Endothelial cell of umbilical vein (primary cell): ENCODE results near the gene MGME1. TPM values are rescaled to one million over a fixed set of nuclear protein-coding genes. Genes with fewer than 3 reads are reported as not detected.

Source experiments
- BruUV-seq: library from RNA; stranded (reverse); fragments of 400-500 nt; replicated peaks from 2 replicates; lab custom pipeline; 2021; lab: Mats Ljungman, UMichigan
- CTCF ChIA-PET: fragments of 300-600, 350-600 bp; sonication (Branson Sonifier 250); formaldehyde crosslinking; loops from one replicate; lab custom pipeline; 2021; ENCODE audit warnings: antibody characterized with exemption, inconsistent platforms; lab: Charles Lee
- POLR2A ChIA-PET: fragments of 300-600, 350-600 bp; sonication (Branson Sonifier 250); formaldehyde crosslinking; loops from one replicate; lab custom pipeline; 2021; ENCODE audit warnings: antibody characterized with exemption, inconsistent platforms; lab: Charles Lee
- DNase-seq: peaks from one replicate; pipeline ENCODE4 v3.0.0-alpha.2; 2011; ENCODE audit warnings: low read depth, low spot score
- FAIRE-seq: peaks from 2 replicates; lab custom pipeline; 2011; peaks lifted over from hg19 to GRCh38; lab: Jason Lieb, UNC
- H2AFZ ChIP-seq: 2 replicates; pipeline ENCODE4 v1.6.0; 2012; ENCODE audit warnings: low read depth, low read length, control low read depth, inconsistent platforms
- H3K27ac ChIP-seq: 2 replicates; pipeline ENCODE4 v1.5.1; 2011; ENCODE audit warnings: low read depth, mild to moderate bottlenecking, control low read depth, low read length, moderate library complexity; ENCODE audit not compliant: insufficient read depth
- H3K27me3 ChIP-seq, 2 experiments: 2 replicates each; pipeline versions ENCODE4 v1.6.0 to v1.6.1; 2011; ENCODE audit warnings: low read length in 2 of 2, mixed read lengths in 1 of 2; ENCODE audit not compliant: control insufficient read depth in 2 of 2, insufficient read depth in 2 of 2
- H3K36me3 ChIP-seq, 2 experiments: 2 replicates in 1 of 2; 3 replicates in 1 of 2; pipeline ENCODE4 v1.5.1; 2011; ENCODE audit warnings: low read length in 2 of 2, mild to moderate bottlenecking in 1 of 2, moderate library complexity in 1 of 2; ENCODE audit not compliant: control insufficient read depth in 2 of 2, insufficient read depth in 2 of 2; ENCODE audit errors: extremely low read depth in 1 of 2
- H3K4me1 ChIP-seq: 3 replicates; pipeline ENCODE4 v1.5.1; 2011; ENCODE audit warnings: mild to moderate bottlenecking, low read length; ENCODE audit not compliant: control insufficient read depth, insufficient read depth; ENCODE audit errors: extremely low read depth
- H3K4me2 ChIP-seq: 2 replicates; pipeline ENCODE4 v1.6.1; 2011; ENCODE audit warnings: low read length, control low read depth, mixed read lengths; ENCODE audit not compliant: insufficient read depth
- H3K4me3 ChIP-seq, 3 experiments: fragments of 200-600 bp in 1 of 3; sonication (generic), shearing (Covaris generic) in 1 of 3; replicated peaks in 1 of 3; 2 replicates each; pipeline ENCODE4 v1.5.1; 2011 to 2016; ENCODE audit warnings: control low read depth in 3 of 3, low read length in 3 of 3, mild to moderate bottlenecking in 2 of 3, inconsistent platforms in 1 of 3, low read depth in 1 of 3, moderate library complexity in 1 of 3; ENCODE audit not compliant: insufficient read depth in 1 of 3
- H3K79me2 ChIP-seq: 2 replicates; pipeline ENCODE4 v1.6.0; 2012; ENCODE audit warnings: low read length, inconsistent platforms; ENCODE audit not compliant: control insufficient read depth, insufficient read depth
- H3K9ac ChIP-seq: replicated peaks from 2 replicates; pipeline ENCODE3; 2011; ENCODE audit warnings: low read length, control low read depth; ENCODE audit not compliant: insufficient read depth; ENCODE audit errors: extremely low read depth
- H3K9me1 ChIP-seq: replicated peaks from 3 replicates; pipeline ENCODE4 v1.6.0; 2011; ENCODE audit warnings: mild to moderate bottlenecking, low read length; ENCODE audit not compliant: control insufficient read depth, insufficient read depth; ENCODE audit errors: extremely low read depth
- H3K9me3 ChIP-seq: replicated peaks from 2 replicates; pipeline ENCODE4 v1.5.1; 2012; ENCODE audit warnings: low read length, inconsistent platforms; ENCODE audit not compliant: control insufficient read depth, insufficient read depth
- H4K20me1 ChIP-seq: replicated peaks from 2 replicates; pipeline ENCODE3; 2011; ENCODE audit warnings: mild to moderate bottlenecking, low read length; ENCODE audit not compliant: control insufficient read depth, insufficient read depth; ENCODE audit errors: extremely low read depth
- EZH2 ChIP-seq: IDR thresholded peaks from 2 replicates; pipeline ENCODE4 v1.6.1; 2012; ENCODE audit warnings: borderline replicate concordance, low read depth, mild to moderate bottlenecking, moderate library complexity, low read length, inconsistent platforms; ENCODE audit not compliant: severe bottlenecking
- FOS ChIP-seq: IDR thresholded peaks from 2 replicates; pipeline ENCODE4 v1.6.1; 2011; ENCODE audit warnings: mild to moderate bottlenecking, low read length, moderate library complexity, borderline replicate concordance; ENCODE audit not compliant: insufficient read depth
- GATA2 ChIP-seq: IDR thresholded peaks from 2 replicates; pipeline ENCODE4 v1.7.0; 2011; ENCODE audit warnings: low read depth, mild to moderate bottlenecking, moderate library complexity, mixed read lengths, low read length; ENCODE audit not compliant: insufficient read length, insufficient read depth
- MAX ChIP-seq: IDR thresholded peaks from 2 replicates; pipeline ENCODE4 v1.6.1; 2011; ENCODE audit not compliant: insufficient read depth, insufficient read length
- MYC ChIP-seq: IDR thresholded peaks from one replicate; pipeline ENCODE4 v1.6.1; 2011; ENCODE audit warnings: mild to moderate bottlenecking, low read depth, low read length
- dilution Hi-C: fragments of 300-500 bp; cut with MboI; formaldehyde crosslinking; loops from one replicate; pipeline ENCODE4 v1.15.0; 2019; ENCODE audit warnings: low sequenced_read_pairs; ENCODE audit not compliant: extremely low pct_ligation_motif_present
- intact Hi-C: fragments of 100-400 bp; cut with micrococcal nuclease; formaldehyde crosslinking; loops from one replicate; pipeline ENCODE4 v1.10.0; 2022
- polyA plus RNA-seq, 4 experiments: library from polyadenylated mRNA; depleted of rRNA in 3 of 4; stranded (reverse) in 3 of 4; unstranded in 1 of 4; fragments of >200 nt; gene quantifications; 2 replicates each; pipeline versions ENCODE4 v1.2.1 to v1.2.3, GENCODE V29; 2011 to 2012; ENCODE audit warnings: missing spikeins in 1 of 4
- total RNA-seq: library from RNA; stranded (reverse); gene quantifications from 2 replicates; pipeline ENCODE4 v1.2.3, GENCODE V29; 2021
- TF ChIP-seq, protein P1 (sequence below), 2 donors: IDR thresholded peaks; 1 replicate in 1 of 2; 2 replicates in 1 of 2; pipeline ENCODE4 v1.5.1; 2011; ENCODE audit warnings: low read length in 2 of 2, mild to moderate bottlenecking in 2 of 2, moderate library complexity in 2 of 2, control low read depth in 1 of 2, inconsistent platforms in 1 of 2, low read depth in 1 of 2; ENCODE audit not compliant: insufficient read depth in 1 of 2; ENCODE audit errors: extremely low read depth in 1 of 2

The MGME1 gene
- total and polyA plus RNA-seq, 2 donors (not counting 3 experiments of a cell fraction or from before 2014, with no cell fraction given) = 8.9 to 26.2 TPM

- H4K20me1 ChIP-seq = no peaks in the 10 kb centered on the region
- H3K4me1 ChIP-seq = peaks cover 14% of the 10 kb centered on the region
- dilution Hi-C loops (no loop called here), intact Hi-C loops (loop anchor here (2.0 to 5.0 kb wide), 2 partner anchors 38 to 404 kb away; partner anchors contain the start of gene BFSP1)
- H3K27ac ChIP-seq = no peak overlapping the region
- no peak overlapping the region for H3K4me2 ChIP-seq
- TF ChIP-seq FOS (no peak), GATA2 (no peak), EZH2 (no peak), MYC (no peak), MAX (no peak)
- TF ChIP-seq, protein P1, sequence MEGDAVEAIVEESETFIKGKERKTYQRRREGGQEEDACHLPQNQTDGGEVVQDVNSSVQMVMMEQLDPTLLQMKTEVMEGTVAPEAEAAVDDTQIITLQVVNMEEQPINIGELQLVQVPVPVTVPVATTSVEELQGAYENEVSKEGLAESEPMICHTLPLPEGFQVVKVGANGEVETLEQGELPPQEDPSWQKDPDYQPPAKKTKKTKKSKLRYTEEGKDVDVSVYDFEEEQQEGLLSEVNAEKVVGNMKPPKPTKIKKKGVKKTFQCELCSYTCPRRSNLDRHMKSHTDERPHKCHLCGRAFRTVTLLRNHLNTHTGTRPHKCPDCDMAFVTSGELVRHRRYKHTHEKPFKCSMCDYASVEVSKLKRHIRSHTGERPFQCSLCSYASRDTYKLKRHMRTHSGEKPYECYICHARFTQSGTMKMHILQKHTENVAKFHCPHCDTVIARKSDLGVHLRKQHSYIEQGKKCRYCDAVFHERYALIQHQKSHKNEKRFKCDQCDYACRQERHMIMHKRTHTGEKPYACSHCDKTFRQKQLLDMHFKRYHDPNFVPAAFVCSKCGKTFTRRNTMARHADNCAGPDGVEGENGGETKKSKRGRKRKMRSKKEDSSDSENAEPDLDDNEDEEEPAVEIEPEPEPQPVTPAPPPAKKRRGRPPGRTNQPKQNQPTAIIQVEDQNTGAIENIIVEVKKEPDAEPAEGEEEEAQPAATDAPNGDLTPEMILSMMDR (IDR thresholded peaks at IDR 0.05; ENCODE audit: extremely low read depth in 1 of 2, insufficient read depth in 1 of 2, low read depth in 1 of 2, low read length in 2 of 2) = no peak
- no TSS peak for BruUV-seq
- H3K9me1 ChIP-seq = no peaks in the 10 kb centered on the region
- H3K9me3 ChIP-seq = no peaks in the 10 kb centered on the region
- no peaks in the 10 kb centered on the region for H3K27me3 ChIP-seq
- no peak for FAIRE-seq
- no peak overlapping the region for H3K9ac ChIP-seq
- ChIA-PET POLR2A (interaction anchor here (0.8 to 1.6 kb wide), 2 partner anchors 254 to 255 kb away, joined by 3 read pairs; partner anchors contain the start of gene RRBP1), CTCF (interaction anchor here (0.9 to 3.8 kb wide), 11 partner anchors 13 to 431 kb away, joined by 3 to 52 read pairs (median 7); partner anchors contain the start of gene RRBP1)
- DNase-seq = no peak
- peaks cover 0 to 10% of the 10 kb centered on the region in 2 experiments for H3K36me3 ChIP-seq
- H3K4me3 ChIP-seq = no peak overlapping the region
- H3K79me2 ChIP-seq = no peaks in the 10 kb centered on the region
- peak overlapping the region; percentile 12 for H2AFZ ChIP-seq
Observed at GRCh38 chr20:17936286-17936760, 32.5 kb upstream of the MGME1 start.
